Measurements from ENCODE around the gene WASF2.

GRCh38 chr1:27427816-27428315 is 62.1 kb downstream of the WASF2 start:
- TF ChIP-seq SP2 (IDR thresholded peaks at IDR 0.05; ENCODE audit: low read length) (no peak), EZH2 (IDR thresholded peaks at IDR 0.05; ENCODE audit: low read depth, low read length, severe bottlenecking) (no peak), SRF (IDR thresholded peaks at IDR 0.05; ENCODE audit: low read depth, low read length) (no peak), YY1 (IDR thresholded peaks at IDR 0.05; ENCODE audit: low read depth, low read length) (no peak), CEBPB (IDR thresholded peaks at IDR 0.05; ENCODE audit: low read depth, low read length) (no peak), CTCF (IDR thresholded peaks at IDR 0.05; ENCODE audit: control extremely low read depth in 1 of 3, insufficient read depth in 1 of 3, low read depth in 1 of 3, low read length in 3 of 3) (no peak), HDAC2 (IDR thresholded peaks at IDR 0.05; ENCODE audit: borderline replicate concordance in 1 of 2, low read depth in 2 of 2, low read length in 2 of 2) (no peak), GTF2F1 (IDR thresholded peaks at IDR 0.05; ENCODE audit: borderline replicate concordance, low read depth, low read length) (no peak), ZNF274 (IDR thresholded peaks at IDR 0.05; ENCODE audit: borderline replicate concordance, extremely low read depth, low read length) (no peak), POLR2A (IDR thresholded peaks at IDR 0.05; ENCODE audit: control extremely low read depth in 1 of 2, low read depth in 2 of 2, low read length in 2 of 2) (no peak), RNF2 (IDR thresholded peaks at IDR 0.05; ENCODE audit: borderline replicate concordance, low read depth, low read length, missing control alignments, poor library complexity, severe bottlenecking) (no peak)

Measured in H1 (cell line).